Lower lobe of right lung (tissue), 2 donors: ENCODE results near the gene DUSP22. TPM values are rescaled to one million over a fixed set of nuclear protein-coding genes. Genes with fewer than 3 reads are reported as not detected.
"Not testable (repeated sequence)": the region's sequence is repeated elsewhere in the genome, so short reads cannot be mapped to it uniquely, and the experiment has no call there.

Experiments used
- ATAC-seq, 2 donors: fragments of 200-7000 bp; cut with Tn5 transposase; one replicate each; pipeline ENCODE4 v1.9.1; 2020 to 2022; ENCODE audit warnings: mild to moderate bottlenecking in 2 of 2, moderate library complexity in 2 of 2
- DNase-seq: peaks from one replicate; pipeline ENCODE4 v3.0.0-alpha.2; 2020
- H3K27ac ChIP-seq: fragments of 200-600 bp; one replicate; pipeline ENCODE4 v1.8.0; 2022
- H3K27me3 ChIP-seq: fragments of 200-600 bp; one replicate; pipeline ENCODE4 v1.8.0; 2022; ENCODE audit warnings: low read depth
- H3K36me3 ChIP-seq: fragments of 200-600 bp; one replicate; pipeline ENCODE4 v1.8.0; 2022; ENCODE audit warnings: mild to moderate bottlenecking
- H3K4me1 ChIP-seq: fragments of 200-600 bp; one replicate; pipeline ENCODE4 v1.8.0; 2022
- H3K4me3 ChIP-seq: fragments of 200-600 bp; one replicate; pipeline ENCODE4 v1.8.0; 2022; ENCODE audit warnings: mild to moderate bottlenecking
- H3K9me3 ChIP-seq: fragments of 200-600 bp; one replicate; pipeline ENCODE4 v1.8.0; 2022
- intact Hi-C: fragments of 100-400 bp; cut with DNase I; formaldehyde crosslinking; loops from one replicate; pipeline ENCODE4 v1.11.0; 2022
- total RNA-seq: library from RNA; stranded (reverse); fragmentation: NEBNext Ultra II Directional; extraction: Animal tissue kit (Norgen Biotek cat#: 25700); gene quantifications from one replicate; pipeline ENCODE4 v1.2.1, GENCODE V29; 2021
- TF ChIP-seq, protein P1 (sequence below): fragments of 200-600 bp; IDR thresholded peaks from one replicate; pipeline ENCODE4 v1.8.0; 2022; ENCODE audit warnings: antibody characterized with exemption, mild to moderate bottlenecking
- donor health status: DM: no; HTN: yes; CAD: no; lungs with severe emphysema.

DUSP22 gene
- total RNA-seq, 1 donor from 2014 or later = 66.4 TPM

DNA sequence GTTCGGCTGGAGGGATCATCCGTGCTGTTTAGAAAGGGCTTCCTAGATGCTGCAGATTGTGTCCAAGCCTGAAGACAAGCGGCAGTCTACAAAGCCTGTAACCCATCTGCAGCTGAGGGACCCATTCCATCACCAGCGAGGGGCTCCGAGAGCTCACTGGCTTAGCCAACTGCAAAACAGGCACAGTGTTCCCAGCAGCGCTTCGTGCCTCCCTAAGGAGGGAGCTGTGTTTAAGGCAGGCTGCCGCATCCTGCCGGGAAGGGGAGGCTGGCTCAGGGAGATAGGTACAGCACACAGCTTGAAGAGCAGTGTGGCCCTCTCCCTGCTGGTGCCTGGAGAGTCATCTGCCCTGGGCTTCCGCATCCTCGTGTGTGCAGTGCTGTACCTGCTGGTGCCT, 32.4 kb downstream of the DUSP22 start:
- intact Hi-C loops = no loop called here
- H3K27ac ChIP-seq = no peak overlapping the region
- no peaks in the 10 kb centered on the region for H3K36me3 ChIP-seq
- H3K27me3 ChIP-seq = no peaks in the 10 kb centered on the region
- ATAC-seq (no peak), DNase-seq (peak; percentile 50)
- H3K4me1 ChIP-seq = peaks cover 30% of the 10 kb centered on the region
- TF ChIP-seq, protein P1, sequence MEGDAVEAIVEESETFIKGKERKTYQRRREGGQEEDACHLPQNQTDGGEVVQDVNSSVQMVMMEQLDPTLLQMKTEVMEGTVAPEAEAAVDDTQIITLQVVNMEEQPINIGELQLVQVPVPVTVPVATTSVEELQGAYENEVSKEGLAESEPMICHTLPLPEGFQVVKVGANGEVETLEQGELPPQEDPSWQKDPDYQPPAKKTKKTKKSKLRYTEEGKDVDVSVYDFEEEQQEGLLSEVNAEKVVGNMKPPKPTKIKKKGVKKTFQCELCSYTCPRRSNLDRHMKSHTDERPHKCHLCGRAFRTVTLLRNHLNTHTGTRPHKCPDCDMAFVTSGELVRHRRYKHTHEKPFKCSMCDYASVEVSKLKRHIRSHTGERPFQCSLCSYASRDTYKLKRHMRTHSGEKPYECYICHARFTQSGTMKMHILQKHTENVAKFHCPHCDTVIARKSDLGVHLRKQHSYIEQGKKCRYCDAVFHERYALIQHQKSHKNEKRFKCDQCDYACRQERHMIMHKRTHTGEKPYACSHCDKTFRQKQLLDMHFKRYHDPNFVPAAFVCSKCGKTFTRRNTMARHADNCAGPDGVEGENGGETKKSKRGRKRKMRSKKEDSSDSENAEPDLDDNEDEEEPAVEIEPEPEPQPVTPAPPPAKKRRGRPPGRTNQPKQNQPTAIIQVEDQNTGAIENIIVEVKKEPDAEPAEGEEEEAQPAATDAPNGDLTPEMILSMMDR = no peak
- no peak overlapping the region for H3K4me3 ChIP-seq
- H3K9me3 ChIP-seq = no peaks in the 10 kb centered on the region

DNA sequence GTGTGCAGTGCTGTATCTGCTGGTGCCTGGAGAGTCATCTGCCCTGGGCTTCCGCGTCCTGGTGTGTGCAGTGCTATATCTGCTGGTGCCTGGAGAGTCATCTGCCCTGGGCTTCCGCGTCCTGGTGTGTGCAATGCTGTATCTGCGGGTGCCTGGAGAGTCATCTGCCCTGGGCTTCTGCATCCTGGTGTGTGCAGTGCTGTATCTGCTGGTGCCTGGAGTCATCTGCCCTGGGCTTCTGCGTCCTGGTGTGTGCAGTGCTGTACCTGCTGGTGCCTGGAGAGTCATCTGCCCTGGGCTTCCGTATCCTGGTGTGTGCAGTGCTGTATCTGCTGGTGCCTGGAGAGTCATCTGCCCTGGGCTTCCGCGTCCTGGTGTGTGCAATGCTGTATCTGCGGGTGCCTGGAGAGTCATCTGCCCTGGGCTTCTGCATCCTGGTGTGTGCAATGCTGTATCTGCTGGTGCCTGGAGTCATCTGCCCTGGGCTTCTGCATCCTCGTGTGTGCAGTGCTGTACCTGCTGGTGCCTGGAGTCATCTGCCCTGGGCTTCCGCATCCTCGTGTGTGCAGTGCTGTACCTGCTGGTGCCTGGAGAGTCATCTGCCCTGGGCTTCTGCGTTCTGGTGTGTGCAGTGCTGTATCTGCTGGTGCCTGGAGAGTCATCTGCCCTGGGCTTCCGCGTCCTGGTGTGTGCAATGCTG, 33.0 kb downstream of the DUSP22 start:
- H3K36me3 ChIP-seq, intact Hi-C loops, H3K27me3 ChIP-seq, H3K27ac ChIP-seq, ATAC-seq, DNase-seq, H3K9me3 ChIP-seq, H3K4me3 ChIP-seq: not testable (repeated sequence)
- H3K4me1 ChIP-seq = peaks cover 30% of the 10 kb centered on the region

DNA sequence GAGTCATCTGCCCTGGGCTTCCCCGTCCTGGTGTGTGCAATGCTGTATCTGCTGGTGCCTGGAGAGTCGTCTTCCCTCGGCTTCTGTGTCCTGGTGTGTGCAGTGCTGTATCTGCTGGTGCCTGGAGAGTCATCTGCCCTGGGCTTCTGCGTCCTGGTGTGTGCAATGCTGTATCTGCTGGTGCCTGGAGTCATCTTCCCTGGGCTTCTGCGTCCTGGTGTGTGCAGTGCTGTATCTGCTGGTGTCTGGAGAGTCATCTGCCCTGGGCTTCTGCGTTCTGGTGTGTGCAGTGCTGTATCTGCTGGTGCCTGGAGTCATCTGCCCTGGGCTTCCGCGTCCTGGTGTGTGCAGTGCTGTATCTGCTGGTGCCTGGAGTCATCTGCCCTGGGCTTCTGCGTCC, 33.8 kb downstream of the DUSP22 start:
- H3K4me3 ChIP-seq, H3K9me3 ChIP-seq, DNase-seq, intact Hi-C loops, H3K27ac ChIP-seq, H3K27me3 ChIP-seq, ATAC-seq, H3K36me3 ChIP-seq: not testable (repeated sequence)
- H3K4me1 ChIP-seq = peaks cover 30% of the 10 kb centered on the region

DNA sequence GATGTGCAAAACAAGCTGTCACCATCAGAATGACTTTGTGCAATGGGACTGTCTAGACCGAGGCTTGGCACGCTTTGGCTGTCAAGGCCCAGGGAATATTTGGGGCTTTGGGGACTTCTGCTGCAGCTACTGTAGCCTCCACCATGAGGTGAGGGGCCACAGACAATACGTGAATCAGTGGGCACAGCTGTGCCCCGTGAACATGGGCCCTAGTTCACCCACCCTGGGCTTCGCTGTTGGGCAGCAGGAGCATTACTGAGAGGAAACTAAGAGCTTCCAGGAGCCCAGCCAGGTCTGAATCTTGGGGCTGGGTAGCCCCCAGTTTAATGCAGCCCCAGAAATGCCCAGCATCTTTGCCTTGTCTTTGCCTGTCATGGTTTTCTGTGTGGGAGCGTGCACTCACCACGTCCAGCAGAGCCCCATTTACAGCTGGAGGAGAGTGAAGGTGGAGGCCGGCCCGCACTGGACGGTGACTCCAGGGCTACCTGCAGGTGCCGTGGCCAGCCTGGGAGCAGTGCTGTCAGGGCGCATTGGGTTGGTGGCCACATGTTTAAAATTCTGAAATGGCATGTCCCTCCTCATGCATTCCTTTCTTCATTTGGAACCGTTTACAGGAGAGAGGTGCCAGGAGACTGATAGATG, 34.7 kb downstream of the DUSP22 start:
- ATAC-seq = peak in 1 of 2 donors; percentile 5
- intact Hi-C loops = no loop called here
- H3K4me1 ChIP-seq = peaks cover 26% of the 10 kb centered on the region
- no peak overlapping the region for H3K27ac ChIP-seq
- H3K4me3 ChIP-seq = no peak overlapping the region
- H3K9me3 ChIP-seq = no peaks in the 10 kb centered on the region
- TF ChIP-seq, protein P1 = no peak
- no peaks in the 10 kb centered on the region for H3K27me3 ChIP-seq
- no peaks in the 10 kb centered on the region for H3K36me3 ChIP-seq
- peak; percentile 44 for DNase-seq

DNA sequence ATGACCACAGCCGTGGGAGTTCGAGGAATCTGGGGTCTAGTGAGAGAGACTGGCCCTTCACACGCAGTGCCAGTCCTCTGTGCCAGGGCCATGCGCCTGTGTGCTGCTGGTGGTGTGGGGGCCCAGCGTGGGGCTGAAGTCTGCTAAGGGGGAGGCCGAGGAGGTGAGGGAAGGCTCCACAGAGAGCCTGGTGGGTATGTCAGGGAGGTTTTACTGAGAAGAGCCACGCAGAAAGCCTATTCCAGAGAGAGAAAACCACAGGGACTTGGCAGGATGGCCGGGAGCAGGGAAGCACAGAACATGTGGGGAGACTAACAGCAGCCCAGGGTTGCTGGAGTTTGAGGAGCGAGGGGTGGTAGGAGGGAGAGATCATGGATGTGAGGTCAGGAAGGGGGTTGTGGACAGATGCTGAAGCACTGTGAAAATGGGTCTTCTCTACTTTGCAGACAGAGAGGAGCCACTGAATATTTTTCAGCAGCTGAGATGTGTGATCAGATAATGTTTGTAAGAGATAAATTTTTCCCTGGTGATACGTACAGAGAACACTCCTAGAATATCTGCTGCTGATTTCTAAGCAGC, 35.3 kb downstream of the DUSP22 start:
- no peak overlapping the region for H3K4me3 ChIP-seq
- peak in 1 of 2 donors; percentile 1 for ATAC-seq

DNA sequence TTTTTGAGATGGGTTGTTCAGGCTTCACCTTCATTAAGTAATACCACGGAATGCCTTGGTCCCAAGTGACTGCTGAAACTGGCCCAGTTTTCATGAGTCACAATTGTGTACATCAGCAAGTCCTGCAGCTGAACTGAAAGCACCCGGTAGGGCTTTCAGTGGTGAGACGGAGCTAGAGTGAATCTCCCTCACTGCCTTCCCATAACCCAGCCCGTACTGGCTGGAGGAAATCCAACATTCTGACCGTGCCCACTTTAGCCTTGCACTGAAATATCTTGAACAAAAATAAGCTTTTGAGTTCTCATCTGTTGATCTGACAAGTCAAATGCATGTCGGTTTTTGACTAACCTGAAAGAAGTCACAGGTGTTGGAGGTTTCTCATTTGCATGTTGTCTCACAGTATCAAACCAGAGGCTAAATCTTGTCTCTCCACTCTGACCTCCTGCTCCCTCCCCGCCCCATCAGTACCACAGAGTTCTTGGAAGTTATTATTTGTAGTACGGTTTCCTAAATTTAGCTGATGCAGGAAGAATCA, 35.9 kb downstream of the DUSP22 start:
- TF ChIP-seq, protein P1 = no peak
- Histone ChIP-seq H3K9me3 (no peaks in the 10 kb centered on the region), H3K4me3 (no peak overlapping the region), H3K4me1 (peaks cover 21% of the 10 kb centered on the region), H3K27ac (no peak overlapping the region), H3K36me3 (no peaks in the 10 kb centered on the region), H3K27me3 (no peaks in the 10 kb centered on the region)
- intact Hi-C loops = no loop called here
- ATAC-seq (peak; percentile 51 to 61), DNase-seq (peak; percentile 43)

More for the DNA sequence above, 35.3 kb downstream of the DUSP22 start:
- Histone ChIP-seq H3K9me3 (no peaks in the 10 kb centered on the region), H3K36me3 (no peaks in the 10 kb centered on the region), H3K27me3 (no peaks in the 10 kb centered on the region), H3K4me1 (peaks cover 21% of the 10 kb centered on the region), H3K27ac (no peak overlapping the region)
- TF ChIP-seq, protein P1 = no peak
- peak; percentile 47 for DNase-seq
- intact Hi-C loops = no loop called here
